Ishikawa (cell line): ENCODE results near the gene KCNJ9.

Experiments used
- EP300 ChIP-seq: IDR thresholded peaks from 2 replicates; pipeline ENCODE4 v1.6.1; 2012; ENCODE audit warnings: borderline replicate concordance
- TCF12 ChIP-seq: IDR thresholded peaks from 2 replicates; pipeline ENCODE4 v1.6.1; 2012; ENCODE audit warnings: low read depth

DNA sequence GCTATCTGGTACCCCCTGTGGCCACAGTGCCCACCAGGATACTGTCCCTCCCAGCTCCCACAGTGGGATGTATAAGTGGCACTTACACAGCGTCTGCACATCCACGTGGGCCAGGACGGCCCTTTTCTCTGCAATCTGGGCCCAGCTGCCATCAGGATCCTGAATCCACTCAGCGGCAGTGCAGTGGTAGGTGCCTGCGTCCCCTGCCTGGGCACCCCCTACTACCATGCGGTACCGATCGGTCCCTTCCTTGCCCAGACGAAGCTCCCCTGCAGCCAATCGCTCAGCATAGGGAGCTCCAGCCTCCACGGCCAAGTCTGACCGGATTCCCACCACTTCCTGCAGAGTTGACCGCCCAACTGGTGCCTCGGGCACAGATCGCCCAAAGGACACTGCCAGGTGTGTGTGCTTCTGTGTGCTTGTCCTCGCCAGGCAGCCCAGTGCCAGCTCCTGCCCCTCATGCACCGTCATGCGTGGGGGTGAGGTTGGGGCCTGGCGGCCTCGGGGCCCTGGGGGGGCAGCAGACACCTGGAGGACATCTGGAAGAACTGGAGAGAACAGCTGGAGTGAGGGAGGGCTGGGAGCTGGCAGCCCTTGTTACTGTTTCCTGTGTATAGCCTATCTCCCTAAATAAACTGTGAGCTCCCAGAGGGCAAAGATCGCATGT, 12.4 kb downstream of the KCNJ9 start:
- no peak for TF ChIP-seq EP300
- no peak for TF ChIP-seq TCF12
